CD14-positive monocyte (primary cell): ENCODE measurements around the gene TMEM135. TPM values are rescaled to one million over a fixed set of nuclear protein-coding genes. Genes with fewer than 3 reads are reported as not detected.

Experiments used
- DNase-seq, 3 donors: peaks; one replicate each; pipeline ENCODE4 v3.0.0-alpha.2; 2011 to 2022
- H2AFZ ChIP-seq: 2 replicates; pipeline ENCODE4 v1.6.0; 2012; ENCODE audit warnings: mild to moderate bottlenecking, low read depth, low read length, inconsistent platforms; ENCODE audit not compliant: insufficient read depth, poor library complexity, severe bottlenecking
- H3K27ac ChIP-seq, 2 donors: 1 replicate in 1 of 2; 2 replicates in 1 of 2; pipeline ENCODE4 v1.5.1; 2012 to 2013; ENCODE audit warnings: low read length in 2 of 2, control low read depth in 1 of 2, inconsistent platforms in 1 of 2, low read depth in 1 of 2, mild to moderate bottlenecking in 1 of 2
- H3K27me3 ChIP-seq, 2 donors: one replicate each; pipeline versions ENCODE4 v1.6.0 to v1.6.1; 2011 to 2013; ENCODE audit warnings: low read length in 2 of 2; ENCODE audit not compliant: control insufficient read depth in 2 of 2, insufficient read depth in 2 of 2
- H3K36me3 ChIP-seq, 2 donors: replicated peaks in 1 of 2; 1 replicate in 1 of 2; 2 replicates in 1 of 2; pipeline versions ENCODE4 v1.5.1 to v1.6.1; 2012 to 2013; ENCODE audit warnings: low read length in 2 of 2, control low read depth in 1 of 2, inconsistent platforms in 1 of 2, mild to moderate bottlenecking in 1 of 2; ENCODE audit not compliant: insufficient read depth in 2 of 2, control insufficient read depth in 1 of 2
- H3K4me1 ChIP-seq, 2 donors: 1 replicate in 1 of 2; 2 replicates in 1 of 2; pipeline versions ENCODE4 v1.5.1 to v1.6.1; 2012 to 2013; ENCODE audit warnings: low read length in 2 of 2, control low read depth in 1 of 2, inconsistent platforms in 1 of 2, mild to moderate bottlenecking in 1 of 2, moderate library complexity in 1 of 2; ENCODE audit not compliant: insufficient read depth in 2 of 2, control insufficient read depth in 1 of 2
- H3K4me2 ChIP-seq: replicated peaks from 2 replicates; pipeline ENCODE3; 2012; ENCODE audit warnings: low read length, moderate library complexity, mild to moderate bottlenecking; ENCODE audit not compliant: poor library complexity, severe bottlenecking; ENCODE audit errors: extremely low read depth
- H3K4me3 ChIP-seq, 3 experiments: fragments of 200-600 bp in 1 of 3; sonication (generic) in 1 of 3; replicated peaks in 1 of 3; 1 replicate in 2 of 3; 2 replicates in 1 of 3; pipeline ENCODE4 v1.5.1; 2011 to 2013; ENCODE audit warnings: low read length in 3 of 3, mild to moderate bottlenecking in 3 of 3, control low read depth in 2 of 3, low read depth in 2 of 3, inconsistent platforms in 1 of 3, moderate library complexity in 1 of 3
- H3K79me2 ChIP-seq: 2 replicates; pipeline ENCODE4 v1.6.0; 2012; ENCODE audit warnings: mild to moderate bottlenecking, control low read depth, inconsistent platforms, low read length, moderate library complexity; ENCODE audit not compliant: insufficient read depth
- H3K9ac ChIP-seq: 2 replicates; pipeline ENCODE4 v1.6.0; 2017; ENCODE audit warnings: low read length, mild to moderate bottlenecking; ENCODE audit not compliant: insufficient read depth, poor library complexity, severe bottlenecking
- H3K9me3 ChIP-seq, 2 donors: replicated peaks in 1 of 2; 1 replicate in 1 of 2; 2 replicates in 1 of 2; pipeline versions ENCODE4 v1.5.1 to v1.6.1; 2012 to 2013; ENCODE audit warnings: low read length in 2 of 2, control low read depth in 1 of 2; ENCODE audit not compliant: control insufficient read depth in 1 of 2, insufficient read depth in 1 of 2
- H4K20me1 ChIP-seq: 2 replicates; pipeline ENCODE4 v1.6.0; 2012; ENCODE audit warnings: mild to moderate bottlenecking, low read length, control low read depth, moderate library complexity; ENCODE audit not compliant: insufficient read depth
- H3K27ac Mint-ChIP-seq, 7 donors: one replicate each; pipeline ENCODE4 v1.8.0; 2020; ENCODE audit warnings: mild to moderate bottlenecking in 7 of 7, mixed read lengths in 7 of 7, moderate library complexity in 6 of 7, inconsistent platforms in 2 of 7
- H3K27me3 Mint-ChIP-seq, 3 donors: one replicate each; pipeline ENCODE4 v1.8.0; 2021 to 2022; ENCODE audit warnings: low read depth in 3 of 3, mild to moderate bottlenecking in 3 of 3, mixed read lengths in 3 of 3, moderate library complexity in 3 of 3, inconsistent platforms in 1 of 3
- H3K36me3 Mint-ChIP-seq, 2 donors: one replicate each; pipeline ENCODE4 v1.8.0; 2020; ENCODE audit warnings: mixed read lengths in 2 of 2, inconsistent platforms in 1 of 2, mild to moderate bottlenecking in 1 of 2
- H3K4me1 Mint-ChIP-seq: one replicate; pipeline ENCODE4 v1.8.0; 2020; ENCODE audit warnings: mild to moderate bottlenecking, mixed read lengths
- H3K4me3 Mint-ChIP-seq, 2 donors: one replicate each; pipeline ENCODE4 v1.8.0; 2020; ENCODE audit warnings: mild to moderate bottlenecking in 2 of 2, mixed read lengths in 2 of 2, moderate library complexity in 1 of 2
- H3K9me3 Mint-ChIP-seq, 7 donors: one replicate each; pipeline ENCODE4 v1.8.0; 2020 to 2022; ENCODE audit warnings: mixed read lengths in 7 of 7, mild to moderate bottlenecking in 6 of 7, moderate library complexity in 6 of 7, inconsistent platforms in 2 of 7
- WGBS: methylation state at CpG from one replicate; pipeline ENCODE4 v1.1.5; 2013; ENCODE audit warnings: missing lambda C conversion rate; ENCODE audit not compliant: insufficient coverage; 5-methylcytosine and 5-hydroxymethylcytosine counted together
- intact Hi-C, 2 donors: fragments of 100-400 bp; cut with micrococcal nuclease; formaldehyde crosslinking; loops; one replicate each; pipeline versions ENCODE4 v1.15.0 to v1.15.1; 2023
- polyA plus RNA-seq, 3 donors: library from polyadenylated mRNA; depleted of rRNA in 1 of 3; unstranded in 2 of 3; stranded (reverse) in 1 of 3; fragments of 300-500 nt in 2 of 3; fragments of >200 nt in 1 of 3; fragmentation: Illumina TruSeq in 2 of 3; gene quantifications; 1 replicate in 2 of 3; 2 replicates in 1 of 3; pipeline ENCODE4 v1.2.3, GENCODE V29; 2012 to 2021
- TF ChIP-seq, protein P1 (sequence below): fragments of 200-600 bp; IDR thresholded peaks from one replicate; pipeline ENCODE4 v1.8.0; 2022; ENCODE audit warnings: antibody characterized with exemption, mild to moderate bottlenecking

The TMEM135 gene
- polyA plus RNA-seq, 3 donors = 2.7 to 8.4 (median 5.9) TPM

DNA sequence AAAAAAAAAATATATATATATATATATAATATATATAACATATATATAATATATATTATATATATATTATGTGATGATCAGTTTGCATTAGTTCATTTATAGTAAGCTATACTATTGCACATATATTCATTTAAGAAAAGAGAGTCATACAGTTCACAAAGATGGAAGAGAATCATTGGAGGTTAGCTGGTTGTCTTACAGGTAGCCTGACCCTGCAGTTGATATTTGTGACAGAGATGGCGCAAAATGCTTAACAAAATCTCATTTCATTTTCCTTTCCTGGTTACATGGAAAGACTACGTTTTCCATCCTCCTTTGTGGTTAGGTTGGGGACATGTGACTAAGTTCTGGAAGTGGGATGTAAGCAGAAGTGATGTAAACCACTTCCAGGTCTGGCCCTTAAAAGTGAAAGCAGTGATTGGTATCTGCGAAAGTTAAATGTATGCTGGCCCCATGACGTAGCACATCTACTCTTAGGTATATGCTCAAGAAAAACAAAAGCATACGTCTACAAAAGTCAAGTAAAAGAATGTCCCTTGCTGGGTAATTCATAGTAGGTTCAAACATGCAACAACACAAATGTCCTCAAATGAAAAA is 7.2 kb upstream of the TMEM135 start:
- Mint-ChIP-seq H3K27ac (no peak overlapping the region), H3K27me3 (peaks cover 0 to 9% (median 0%) of the 10 kb centered on the region in 3 donors), H3K36me3 (no peaks in the 10 kb centered on the region), H3K4me3 (peak overlapping the region in 1 of 2 donors; percentile 70), H3K4me1 (peaks cover 7% of the 10 kb centered on the region), H3K9me3 (peaks cover 0 to 6% (median 0%) of the 10 kb centered on the region in 7 donors)
- peak overlapping the region; percentile 19 for H3K4me2 ChIP-seq
- no peaks in the 10 kb centered on the region for H3K79me2 ChIP-seq
- H4K20me1 ChIP-seq = no peaks in the 10 kb centered on the region
- TF ChIP-seq, protein P1, sequence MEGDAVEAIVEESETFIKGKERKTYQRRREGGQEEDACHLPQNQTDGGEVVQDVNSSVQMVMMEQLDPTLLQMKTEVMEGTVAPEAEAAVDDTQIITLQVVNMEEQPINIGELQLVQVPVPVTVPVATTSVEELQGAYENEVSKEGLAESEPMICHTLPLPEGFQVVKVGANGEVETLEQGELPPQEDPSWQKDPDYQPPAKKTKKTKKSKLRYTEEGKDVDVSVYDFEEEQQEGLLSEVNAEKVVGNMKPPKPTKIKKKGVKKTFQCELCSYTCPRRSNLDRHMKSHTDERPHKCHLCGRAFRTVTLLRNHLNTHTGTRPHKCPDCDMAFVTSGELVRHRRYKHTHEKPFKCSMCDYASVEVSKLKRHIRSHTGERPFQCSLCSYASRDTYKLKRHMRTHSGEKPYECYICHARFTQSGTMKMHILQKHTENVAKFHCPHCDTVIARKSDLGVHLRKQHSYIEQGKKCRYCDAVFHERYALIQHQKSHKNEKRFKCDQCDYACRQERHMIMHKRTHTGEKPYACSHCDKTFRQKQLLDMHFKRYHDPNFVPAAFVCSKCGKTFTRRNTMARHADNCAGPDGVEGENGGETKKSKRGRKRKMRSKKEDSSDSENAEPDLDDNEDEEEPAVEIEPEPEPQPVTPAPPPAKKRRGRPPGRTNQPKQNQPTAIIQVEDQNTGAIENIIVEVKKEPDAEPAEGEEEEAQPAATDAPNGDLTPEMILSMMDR = no peak
- no CpG with 5 or more reads among the region's 5 CpGs for WGBS
- peak overlapping the region; percentile 41 for H2AFZ ChIP-seq
- H3K9me3 ChIP-seq = no peaks in the 10 kb centered on the region
- H3K27ac ChIP-seq = no peak overlapping the region
- no peaks in the 10 kb centered on the region for H3K27me3 ChIP-seq
- peak in 1 of 3 donors; percentile 23 for DNase-seq
- peak overlapping the region in 1 of 3 experiments; percentile 26 for H3K4me3 ChIP-seq
- H3K4me1 ChIP-seq = peaks cover 2 to 6% of the 10 kb centered on the region in 2 donors
- intact Hi-C loops = no loop called here
- H3K9ac ChIP-seq = no peak overlapping the region
- no peaks in the 10 kb centered on the region for H3K36me3 ChIP-seq

DNA sequence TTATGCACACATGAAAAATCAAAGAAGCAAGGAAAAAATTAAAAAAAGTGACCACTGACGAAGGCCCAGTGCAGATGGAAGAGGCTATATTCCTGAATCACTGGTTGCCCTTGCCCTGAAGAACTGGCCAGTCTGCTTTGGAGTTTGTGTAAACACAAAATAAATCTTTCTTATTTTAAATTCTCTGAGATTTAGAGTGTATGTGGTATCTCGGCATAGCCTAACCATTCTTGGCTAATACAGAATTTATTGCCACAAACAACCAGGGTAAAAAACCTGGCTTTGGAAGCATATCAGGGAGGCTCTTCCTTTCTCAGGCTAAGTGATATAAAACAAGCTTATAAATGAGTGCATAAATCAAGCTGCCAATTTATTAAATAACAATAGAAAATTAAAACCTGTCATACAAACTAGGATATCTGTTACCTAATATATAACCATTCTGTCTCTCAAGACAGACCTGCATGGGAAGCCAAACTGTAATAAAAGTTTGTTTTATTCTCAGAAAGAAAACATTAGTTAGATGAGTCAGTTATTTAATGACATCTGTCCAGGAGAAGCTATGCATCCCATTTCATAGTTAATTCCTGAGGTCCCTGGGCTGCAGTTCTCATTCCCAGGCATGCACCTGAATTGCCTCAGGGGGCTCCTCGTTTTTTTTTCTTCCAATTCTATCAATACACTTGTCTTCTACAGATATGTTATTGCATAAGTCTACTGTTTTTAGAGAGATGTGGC is 6.1 kb upstream of the TMEM135 start:
- no peak for DNase-seq
- H3K36me3 Mint-ChIP-seq = no peaks in the 10 kb centered on the region
- Histone ChIP-seq H3K9ac (no peak overlapping the region), H3K27ac (no peak overlapping the region), H3K4me1 (peaks cover 7 to 10% of the 10 kb centered on the region in 2 donors), H4K20me1 (no peaks in the 10 kb centered on the region), H3K79me2 (no peaks in the 10 kb centered on the region), H3K4me2 (no peak overlapping the region), H2AFZ (no peak overlapping the region), H3K27me3 (no peaks in the 10 kb centered on the region), H3K4me3 (no peak overlapping the region), H3K9me3 (no peaks in the 10 kb centered on the region), H3K36me3 (no peaks in the 10 kb centered on the region)
- H3K4me1 Mint-ChIP-seq = peaks cover 12% of the 10 kb centered on the region
- H3K27me3 Mint-ChIP-seq = peaks cover 0 to 9% (median 2%) of the 10 kb centered on the region in 3 donors
- H3K9me3 Mint-ChIP-seq = peaks cover 0 to 3% (median 0%) of the 10 kb centered on the region in 7 donors
- intact Hi-C loops = no loop called here
- 86% methylated on average over 1 of the region's 3 CpGs for WGBS
- no peak overlapping the region for H3K27ac Mint-ChIP-seq
- no peak overlapping the region for H3K4me3 Mint-ChIP-seq
- TF ChIP-seq, protein P1 = no peak
